SK-N-SH (cell line): ENCODE results near the gene SH3BGR. TPM values are rescaled to one million over a fixed set of nuclear protein-coding genes. Genes with fewer than 3 reads are reported as not detected.

ENCODE experiments used
- CTCF ChIA-PET: fragments of 300-600, 350-600 bp; formaldehyde crosslinking; extraction: SDS; loops from one replicate; lab custom pipeline; 2021; lab: Yijun Ruan, JAX
- POLR2A ChIA-PET: fragments of 350-600 bp; sonication (Branson Sonifier 250); formaldehyde crosslinking; extraction: SDS; loops from one replicate; lab custom pipeline; 2020; ENCODE audit warnings: antibody characterized with exemption, inconsistent platforms; lab: Yijun Ruan, JAX
- DNase-seq: peaks from one replicate; pipeline ENCODE4 v3.0.0; 2012
- H2AFZ ChIP-seq: fragments of 200-600 bp; sonication (generic); 2 replicates; pipeline ENCODE4 v1.8.1; 2016; ENCODE audit warnings: antibody characterized with exemption, mild to moderate bottlenecking, low read depth
- H3F3A ChIP-seq: fragments of 200-600 bp; sonication (generic); replicated peaks from 2 replicates; pipeline ENCODE3; 2016; ENCODE audit warnings: antibody characterized with exemption, mild to moderate bottlenecking; ENCODE audit not compliant: insufficient read depth
- H3K27ac ChIP-seq, 2 experiments: fragments of 200-500 bp in 1 of 2; fragments of 200-600 bp in 1 of 2; sonication (Bioruptor generic) in 1 of 2; sonication (generic), shearing (Covaris generic) in 1 of 2; 2 replicates each; pipeline versions ENCODE4 v1.5.1 to v1.6.1; 2014 to 2016; ENCODE audit warnings: low read depth in 2 of 2, inconsistent platforms in 1 of 2, low read length in 1 of 2, mild to moderate bottlenecking in 1 of 2, mixed read lengths in 1 of 2
- H3K27me3 ChIP-seq: fragments of 200-600 bp; sonication (generic), shearing (Covaris generic); 2 replicates; pipeline ENCODE4 v1.6.1; 2016; ENCODE audit warnings: mixed run types; ENCODE audit not compliant: insufficient read depth
- H3K36me3 ChIP-seq, 2 experiments: fragments of 200-500 bp in 1 of 2; fragments of 200-600 bp in 1 of 2; sonication (Bioruptor generic) in 1 of 2; sonication (generic) in 1 of 2; replicated peaks in 1 of 2; 2 replicates each; pipeline versions ENCODE3 to v1.5.1; 2014 to 2016; ENCODE audit warnings: low read length in 1 of 2, mild to moderate bottlenecking in 1 of 2; ENCODE audit not compliant: insufficient read depth in 2 of 2, control insufficient read depth in 1 of 2
- H3K4me1 ChIP-seq, 2 experiments: fragments of 200-500 bp in 1 of 2; fragments of 200-600 bp in 1 of 2; sonication (Bioruptor generic) in 1 of 2; sonication (generic), shearing (Covaris generic) in 1 of 2; 2 replicates each; pipeline versions ENCODE4 v1.5.1 to v1.6.1; 2014 to 2016; ENCODE audit warnings: low read depth in 1 of 2, low read length in 1 of 2, mixed run types in 1 of 2; ENCODE audit not compliant: insufficient read depth in 2 of 2, control insufficient read depth in 1 of 2
- H3K4me2 ChIP-seq: fragments of 200-600 bp; sonication (generic), shearing (Covaris generic); 2 replicates; pipeline ENCODE4 v1.6.1; 2017; ENCODE audit warnings: mixed run types
- H3K4me3 ChIP-seq, 2 experiments: fragments of 200-500 bp in 1 of 2; fragments of 200-600 bp in 1 of 2; sonication (Bioruptor generic) in 1 of 2; sonication (generic), shearing (Covaris generic) in 1 of 2; 2 replicates each; pipeline versions ENCODE4 v1.5.1 to v1.8.1; 2014 to 2016; ENCODE audit warnings: low read depth in 2 of 2, inconsistent platforms in 1 of 2, low read length in 1 of 2, mild to moderate bottlenecking in 1 of 2, mixed read lengths in 1 of 2, moderate library complexity in 1 of 2
- H3K79me2 ChIP-seq: fragments of 200-600 bp; sonication (generic); 2 replicates; pipeline ENCODE4 v1.8.1; 2017; ENCODE audit warnings: mild to moderate bottlenecking; ENCODE audit not compliant: insufficient read depth
- H3K9ac ChIP-seq: fragments of 200-600 bp; sonication (generic); 2 replicates; pipeline ENCODE4 v1.6.1; 2017; ENCODE audit warnings: mixed run types
- H3K9me2 ChIP-seq: fragments of 200-600 bp; sonication (generic); 2 replicates; pipeline ENCODE4 v1.6.1; 2017; ENCODE audit warnings: mixed run types
- H3K9me3 ChIP-seq: fragments of 200-600 bp; sonication (generic); 2 replicates; pipeline ENCODE4 v1.6.1; 2017; ENCODE audit warnings: mixed run types, mild to moderate bottlenecking, moderate library complexity
- H4K20me1 ChIP-seq: fragments of 200-600 bp; sonication (generic); 2 replicates; pipeline ENCODE4 v1.6.1; 2017; ENCODE audit warnings: mild to moderate bottlenecking, mixed run types; ENCODE audit not compliant: insufficient read depth
- ELF1 ChIP-seq: IDR thresholded peaks from 2 replicates; pipeline ENCODE4 v1.4.0; 2012
- EP300 ChIP-seq, 2 experiments: IDR thresholded peaks; 2 replicates each; pipeline versions ENCODE4 v1.4.0 to v1.6.1; 2012; ENCODE audit warnings: borderline replicate concordance in 1 of 2, low read depth in 1 of 2, low read length in 1 of 2
- EZH2phosphoT487 ChIP-seq: fragments of 200-600 bp; sonication (generic); IDR thresholded peaks from 2 replicates; pipeline ENCODE4 v1.6.1; 2017; ENCODE audit warnings: low read depth, mixed run types, mild to moderate bottlenecking, antibody characterized with exemption, moderate library complexity, borderline replicate concordance
- FOSL2 ChIP-seq: IDR thresholded peaks from 2 replicates; pipeline ENCODE4 v1.4.0; 2012; ENCODE audit warnings: low read depth, mild to moderate bottlenecking, moderate library complexity, borderline replicate concordance
- FOXJ3 ChIP-seq: sonication (generic); formaldehyde crosslinking; IDR thresholded peaks from 2 replicates; pipeline ENCODE4 v1.5.1; 2020; ENCODE audit warnings: mild to moderate bottlenecking, missing genetic modification reagents
- GABPA ChIP-seq: IDR thresholded peaks from 2 replicates; pipeline ENCODE4 v1.4.0; 2012; ENCODE audit warnings: low read depth, mild to moderate bottlenecking
- MEF2A ChIP-seq: IDR thresholded peaks from 2 replicates; pipeline ENCODE4 v1.4.0; 2012; ENCODE audit warnings: low read depth, borderline replicate concordance
- POLR2AphosphoS5 ChIP-seq: IDR thresholded peaks from 2 replicates; pipeline ENCODE4 v1.6.1; 2012; ENCODE audit warnings: low read depth, low read length
- RFX5 ChIP-seq: IDR thresholded peaks from 2 replicates; pipeline ENCODE4 v1.6.1; 2012; ENCODE audit warnings: mild to moderate bottlenecking, improper control_type of control experiment, low read length
- SMC3 ChIP-seq: IDR thresholded peaks from 2 replicates; pipeline ENCODE4 v1.6.1; 2012; ENCODE audit warnings: low read depth, low read length, improper control_type of control experiment
- TAF1 ChIP-seq: IDR thresholded peaks from 2 replicates; pipeline ENCODE4 v1.6.1; 2012; ENCODE audit warnings: low read depth, mild to moderate bottlenecking, low read length, moderate library complexity, borderline replicate concordance
- USF2 ChIP-seq: fragments of 150-350 bp; IDR thresholded peaks from 2 replicates; pipeline ENCODE4 v1.6.1; 2017; ENCODE audit warnings: antibody characterized with exemption, low read length, low read depth, borderline replicate concordance
- WGBS: methylation state at CpG from one replicate; pipeline ENCODE4 v1.1.6; 2017; ENCODE audit warnings: low lambda C conversion rate; 5-methylcytosine and 5-hydroxymethylcytosine counted together
- polyA plus RNA-seq, 3 experiments: library from polyadenylated mRNA; depleted of rRNA; stranded (reverse); fragments of >200 nt; gene quantifications; 2 replicates each; pipeline ENCODE4 v1.2.3, GENCODE V29; 2012

The SH3BGR gene
- polyA plus RNA-seq, 1 of the 3 experiments (the other 2 are of a cell fraction) = 1.1 TPM

GRCh38 chr21:39561140-39561539, 109.4 kb downstream of the SH3BGR start:
- Histone ChIP-seq H3K36me3 (no peaks in the 10 kb centered on the region), H3K4me2 (no peak overlapping the region), H4K20me1 (no peaks in the 10 kb centered on the region), H2AFZ (no peak overlapping the region), H3K4me1 (peaks cover 0 to 24% of the 10 kb centered on the region in 2 experiments; a peak in 2 of 4 replicates), H3K4me3 (no peak overlapping the region), H3K9me3 (no peaks in the 10 kb centered on the region), H3K27me3 (no peaks in the 10 kb centered on the region), H3K9me2 (no peaks in the 10 kb centered on the region), H3F3A (no peaks in the 10 kb centered on the region), H3K27ac (no peak overlapping the region), H3K79me2 (no peaks in the 10 kb centered on the region), H3K9ac (no peak overlapping the region)
- WGBS = 20% methylated on average over 2 of the region's 2 CpGs
- ChIA-PET CTCF (no interaction called here), POLR2A (no interaction called here)
- TF ChIP-seq EZH2phosphoT487 (no peak), FOXJ3 (CRISPR knock-in tag) (no peak), MEF2A (no peak)
- no peak for DNase-seq

GRCh38 chr21:39562791-39563770, 111.3 kb downstream of the SH3BGR start:
- Histone ChIP-seq H3K9me3 (no peaks in the 10 kb centered on the region), H3K4me2 (no peak overlapping the region), H3K9ac (no peak overlapping the region), H3K27me3 (no peaks in the 10 kb centered on the region), H3K4me1 (peaks cover 0 to 22% of the 10 kb centered on the region in 2 experiments; a peak in 2 of 4 replicates), H4K20me1 (no peaks in the 10 kb centered on the region), H2AFZ (no peak overlapping the region), H3K79me2 (no peaks in the 10 kb centered on the region), H3K36me3 (no peaks in the 10 kb centered on the region), H3K4me3 (no peak overlapping the region), H3K27ac (no peak overlapping the region; a peak in 1 of 4 replicates), H3F3A (no peaks in the 10 kb centered on the region), H3K9me2 (no peaks in the 10 kb centered on the region)
- no peak for TF ChIP-seq TAF1
- no peak for TF ChIP-seq RFX5
- TF ChIP-seq POLR2AphosphoS5 = no peak
- no peak for TF ChIP-seq SMC3
- TF ChIP-seq EP300 (IDR thresholded peaks at IDR 0.05; ENCODE audit: borderline replicate concordance in 1 of 2, low read depth in 1 of 2, low read length in 1 of 2) = no peak
- no peak for TF ChIP-seq FOXJ3 (CRISPR knock-in tag)
- TF ChIP-seq FOSL2 = no peak
- TF ChIP-seq USF2 = no peak
- no peak for TF ChIP-seq ELF1
- no peak for TF ChIP-seq EZH2phosphoT487
- no peak for TF ChIP-seq GABPA
- POLR2A ChIA-PET = no interaction called here
- WGBS = 51% methylated on average over 12 of the region's 12 CpGs
- CTCF ChIA-PET = interaction anchor here (1.0 to 1.7 kb wide), 2 partner anchors 44 to 152 kb away, joined by 3 to 4 read pairs; no protein-coding TSS in a partner anchor
- no peak for DNase-seq
